Measurements from ENCODE around the gene EPHB1.

The EPHB1 gene

GRCh38 chr3:135242285-135242684 lies 447.2 kb downstream of the EPHB1 start:
- no peak overlapping the region for H2BK120ac ChIP-seq (ENCODE audit: low read depth, low read length)
- no peak overlapping the region for H4K8ac ChIP-seq (ENCODE audit: low read depth, low read length)
- no peak overlapping the region for H2AK5ac ChIP-seq (ENCODE audit: low read depth, low read length)
- no CpG with 5 or more reads among the region's 2 CpGs for WGBS, 2 donors (ENCODE audit: extremely low coverage in 2 of 2, insufficient read length in 2 of 2, insufficient replicate concordance in 1 of 2)
- no peaks in the 10 kb centered on the region for H3K27me3 ChIP-seq (ENCODE audit: control insufficient read depth in 3 of 3, insufficient read depth in 3 of 3, low read depth in 1 of 3, low read length in 3 of 3)
- H3K4ac ChIP-seq (ENCODE audit: low read length): no peak overlapping the region
- H3K27ac ChIP-seq (replicated peaks; ENCODE audit: low read length): no peak overlapping the region
- H3K79me1 ChIP-seq (ENCODE audit: low read depth, low read length): no peaks in the 10 kb centered on the region
- H3K9me3 ChIP-seq (replicated peaks in 1 of 2; ENCODE audit: control insufficient read depth in 2 of 2, insufficient read depth in 1 of 2, low read depth in 1 of 2, low read length in 2 of 2): no peaks in the 10 kb centered on the region
- H2BK12ac ChIP-seq (ENCODE audit: low read length): no peak overlapping the region
- peaks cover 0 to 8% of the 10 kb centered on the region in 2 donors for H3K4me1 ChIP-seq (ENCODE audit: control insufficient read depth in 2 of 2, insufficient read depth in 1 of 2, low read depth in 1 of 2, low read length in 2 of 2)
- no peak overlapping the region for H3K18ac ChIP-seq (ENCODE audit: low read length)
- H4K91ac ChIP-seq (ENCODE audit: low read depth, low read length, poor library complexity): no peak overlapping the region
- H2BK5ac ChIP-seq (ENCODE audit: low read length): no peak overlapping the region
- no peak overlapping the region for H2AFZ ChIP-seq (ENCODE audit: low read length)
- DNase-seq (ENCODE audit: low spot score): no peak
- no peak overlapping the region for H2BK15ac ChIP-seq (ENCODE audit: low read length)
- H3K14ac ChIP-seq (ENCODE audit: low read length): no peak overlapping the region
- no peaks in the 10 kb centered on the region for H3K36me3 ChIP-seq (replicated peaks in 1 of 2; ENCODE audit: control insufficient read depth in 2 of 2, insufficient read depth in 2 of 2, low read length in 2 of 2)
- H3K4me2 ChIP-seq (ENCODE audit: insufficient read depth, low read length, poor library complexity, severe bottlenecking): no peak overlapping the region
- H3K23ac ChIP-seq (ENCODE audit: low read depth, low read length, poor library complexity): no peak overlapping the region
- H3K9ac ChIP-seq (ENCODE audit: low read depth, low read length, poor library complexity): no peak overlapping the region
- H3K4me3 ChIP-seq (ENCODE audit: low read length in 2 of 2): no peak overlapping the region

- Histone ChIP-seq H3K18ac (ENCODE audit: low read length) (no peak overlapping the region), H2AK5ac (ENCODE audit: low read depth, low read length) (no peak overlapping the region), H3K4ac (ENCODE audit: low read length) (no peak overlapping the region), H3K14ac (ENCODE audit: low read length) (no peak overlapping the region), H2AFZ (ENCODE audit: low read length) (no peak overlapping the region), H3K27ac (replicated peaks; ENCODE audit: low read length) (no peak overlapping the region), H3K4me2 (ENCODE audit: insufficient read depth, low read length, poor library complexity, severe bottlenecking) (no peak overlapping the region), H3K9me3 (replicated peaks in 1 of 2; ENCODE audit: control insufficient read depth in 2 of 2, insufficient read depth in 1 of 2, low read depth in 1 of 2, low read length in 2 of 2) (no peaks in the 10 kb centered on the region), H3K4me3 (ENCODE audit: low read length in 2 of 2) (no peak overlapping the region), H2BK120ac (ENCODE audit: low read depth, low read length) (no peak overlapping the region), H3K27me3 (ENCODE audit: control insufficient read depth in 3 of 3, insufficient read depth in 3 of 3, low read depth in 1 of 3, low read length in 3 of 3) (no peaks in the 10 kb centered on the region), H3K79me1 (ENCODE audit: low read depth, low read length) (no peaks in the 10 kb centered on the region), H2BK5ac (ENCODE audit: low read length) (no peak overlapping the region), H2BK12ac (ENCODE audit: low read length) (no peak overlapping the region), H3K23ac (ENCODE audit: low read depth, low read length, poor library complexity) (no peak overlapping the region), H3K4me1 (ENCODE audit: control insufficient read depth in 2 of 2, insufficient read depth in 1 of 2, low read depth in 1 of 2, low read length in 2 of 2) (peaks cover 0 to 3% of the 10 kb centered on the region in 2 donors), H4K8ac (ENCODE audit: low read depth, low read length) (no peak overlapping the region), H3K36me3 (replicated peaks in 1 of 2; ENCODE audit: control insufficient read depth in 2 of 2, insufficient read depth in 2 of 2, low read length in 2 of 2) (no peaks in the 10 kb centered on the region), H3K9ac (ENCODE audit: low read depth, low read length, poor library complexity) (no peak overlapping the region), H2BK15ac (ENCODE audit: low read length) (no peak overlapping the region), H4K91ac (ENCODE audit: low read depth, low read length, poor library complexity) (no peak overlapping the region)
- WGBS, 2 donors (ENCODE audit: extremely low coverage in 2 of 2, insufficient read length in 2 of 2, insufficient replicate concordance in 1 of 2): no CpG with 5 or more reads among the region's 3 CpGs
- DNase-seq (ENCODE audit: low spot score): no peak
Observed at GRCh38 chr3:135243616-135244015, 448.6 kb downstream of the EPHB1 start.

- no peak overlapping the region for H3K14ac ChIP-seq (ENCODE audit: low read length)
- no peak overlapping the region for H3K27ac ChIP-seq (replicated peaks; ENCODE audit: low read length)
- H2BK12ac ChIP-seq (ENCODE audit: low read length): no peak overlapping the region
- no peak overlapping the region for H3K9ac ChIP-seq (ENCODE audit: low read depth, low read length, poor library complexity)
- H3K79me1 ChIP-seq (ENCODE audit: low read depth, low read length): no peaks in the 10 kb centered on the region
- no peak overlapping the region for H2AFZ ChIP-seq (ENCODE audit: low read length)
- no peaks in the 10 kb centered on the region for H3K4me1 ChIP-seq (ENCODE audit: control insufficient read depth in 2 of 2, insufficient read depth in 1 of 2, low read depth in 1 of 2, low read length in 2 of 2)
- no CpG with 5 or more reads among the region's 1 CpG for WGBS, 2 donors (ENCODE audit: extremely low coverage in 2 of 2, insufficient read length in 2 of 2, insufficient replicate concordance in 1 of 2)
- H3K9me3 ChIP-seq (replicated peaks in 1 of 2; ENCODE audit: control insufficient read depth in 2 of 2, insufficient read depth in 1 of 2, low read depth in 1 of 2, low read length in 2 of 2): no peaks in the 10 kb centered on the region
- no peak overlapping the region for H2BK5ac ChIP-seq (ENCODE audit: low read length)
- H4K8ac ChIP-seq (ENCODE audit: low read depth, low read length): no peak overlapping the region
- no peaks in the 10 kb centered on the region for H3K36me3 ChIP-seq (replicated peaks in 1 of 2; ENCODE audit: control insufficient read depth in 2 of 2, insufficient read depth in 2 of 2, low read length in 2 of 2)
- H3K23ac ChIP-seq (ENCODE audit: low read depth, low read length, poor library complexity): no peak overlapping the region
- no peak overlapping the region for H3K4ac ChIP-seq (ENCODE audit: low read length)
- H3K4me2 ChIP-seq (ENCODE audit: insufficient read depth, low read length, poor library complexity, severe bottlenecking): no peak overlapping the region
- H3K27me3 ChIP-seq (ENCODE audit: control insufficient read depth in 3 of 3, insufficient read depth in 3 of 3, low read depth in 1 of 3, low read length in 3 of 3): no peaks in the 10 kb centered on the region
- H2BK120ac ChIP-seq (ENCODE audit: low read depth, low read length): no peak overlapping the region
- no peak overlapping the region for H4K91ac ChIP-seq (ENCODE audit: low read depth, low read length, poor library complexity)
- H2BK15ac ChIP-seq (ENCODE audit: low read length): no peak overlapping the region
- DNase-seq (ENCODE audit: low spot score): no peak
- H3K4me3 ChIP-seq (ENCODE audit: low read length in 2 of 2): no peak overlapping the region
- no peak overlapping the region for H3K18ac ChIP-seq (ENCODE audit: low read length)
- H2AK5ac ChIP-seq (ENCODE audit: low read depth, low read length): no peak overlapping the region
Observed at GRCh38 chr3:135246027-135246426, 451.0 kb downstream of the EPHB1 start.

GRCh38 chr3:135248213-135248612 lies 453.2 kb downstream of the EPHB1 start:
- Histone ChIP-seq H3K9me3 (replicated peaks in 1 of 2; ENCODE audit: control insufficient read depth in 2 of 2, insufficient read depth in 1 of 2, low read depth in 1 of 2, low read length in 2 of 2) (peaks cover 0 to 2% of the 10 kb centered on the region in 2 donors), H3K18ac (ENCODE audit: low read length) (no peak overlapping the region), H3K36me3 (replicated peaks in 1 of 2; ENCODE audit: control insufficient read depth in 2 of 2, insufficient read depth in 2 of 2, low read length in 2 of 2) (no peaks in the 10 kb centered on the region), H3K27ac (replicated peaks; ENCODE audit: low read length) (no peak overlapping the region), H3K9ac (ENCODE audit: low read depth, low read length, poor library complexity) (no peak overlapping the region), H3K4me3 (ENCODE audit: low read length in 2 of 2) (no peak overlapping the region), H3K27me3 (ENCODE audit: control insufficient read depth in 3 of 3, insufficient read depth in 3 of 3, low read depth in 1 of 3, low read length in 3 of 3) (no peaks in the 10 kb centered on the region), H3K79me1 (ENCODE audit: low read depth, low read length) (no peaks in the 10 kb centered on the region), H2AK5ac (ENCODE audit: low read depth, low read length) (no peak overlapping the region), H2AFZ (ENCODE audit: low read length) (no peak overlapping the region), H4K91ac (ENCODE audit: low read depth, low read length, poor library complexity) (no peak overlapping the region), H3K4ac (ENCODE audit: low read length) (no peak overlapping the region), H3K23ac (ENCODE audit: low read depth, low read length, poor library complexity) (no peak overlapping the region), H3K4me2 (ENCODE audit: insufficient read depth, low read length, poor library complexity, severe bottlenecking) (no peak overlapping the region), H2BK15ac (ENCODE audit: low read length) (no peak overlapping the region), H2BK12ac (ENCODE audit: low read length) (no peak overlapping the region), H4K8ac (ENCODE audit: low read depth, low read length) (no peak overlapping the region), H3K4me1 (ENCODE audit: control insufficient read depth in 2 of 2, insufficient read depth in 1 of 2, low read depth in 1 of 2, low read length in 2 of 2) (no peaks in the 10 kb centered on the region), H2BK120ac (ENCODE audit: low read depth, low read length) (no peak overlapping the region), H2BK5ac (ENCODE audit: low read length) (no peak overlapping the region), H3K14ac (ENCODE audit: low read length) (no peak overlapping the region)
- no CpG with 5 or more reads among the region's 12 CpGs for WGBS, 2 donors (ENCODE audit: extremely low coverage in 2 of 2, insufficient read length in 2 of 2, insufficient replicate concordance in 1 of 2)
- no peak for DNase-seq (ENCODE audit: low spot score)
